Kidney (tissue), 14 donors: ENCODE measurements around the gene MEIOB. TPM values are rescaled to one million over a fixed set of nuclear protein-coding genes. Genes with fewer than 3 reads are reported as not detected.
A peak's percentile ranks its signal among the peaks of the same experiment; 100 is the strongest.

Source experiments
- DNase-seq, 5 donors: peaks; one replicate each; pipeline ENCODE4 v3.0.0-alpha.2; 2013 to 2020
- FAIRE-seq: peaks from 2 replicates; lab custom pipeline; 2012; peaks lifted over from hg19 to GRCh38; lab: Jason Lieb, UNC
- H3K27ac ChIP-seq, 2 donors: one replicate each; pipeline ENCODE4 v1.7.0; 2013; ENCODE audit warnings: low read depth in 2 of 2, low read length in 2 of 2, inconsistent platforms in 1 of 2
- H3K27me3 ChIP-seq: one replicate; pipeline ENCODE4 v1.7.1; 2013; ENCODE audit warnings: low read length, inconsistent platforms; ENCODE audit not compliant: control insufficient read depth, insufficient read depth
- H3K36me3 ChIP-seq, 3 donors: one replicate each; pipeline versions ENCODE4 v1.7.0 to v1.7.1; 2013; ENCODE audit warnings: low read length in 3 of 3, control low read depth in 1 of 3, inconsistent platforms in 1 of 3; ENCODE audit not compliant: insufficient read depth in 3 of 3, control insufficient read depth in 2 of 3
- H3K4me1 ChIP-seq, 3 donors: one replicate each; pipeline versions ENCODE4 v1.7.0 to v1.7.1; 2013; ENCODE audit warnings: low read length in 3 of 3, inconsistent platforms in 1 of 3, low read depth in 1 of 3; ENCODE audit not compliant: control insufficient read depth in 2 of 3, insufficient read depth in 2 of 3
- H3K4me3 ChIP-seq, 3 donors: one replicate each; pipeline versions ENCODE4 v1.7.0 to v1.8.1; 2013; ENCODE audit warnings: low read length in 3 of 3, control low read depth in 1 of 3, inconsistent platforms in 1 of 3
- H3K9ac ChIP-seq, 3 donors: one replicate each; pipeline versions ENCODE4 v1.7.0 to v1.7.1; 2013; ENCODE audit warnings: low read length in 3 of 3, control low read depth in 1 of 3, inconsistent platforms in 1 of 3
- H3K9me3 ChIP-seq, 3 donors: one replicate each; pipeline versions ENCODE4 v1.7.0 to v1.7.1; 2013; ENCODE audit warnings: low read length in 3 of 3, control low read depth in 1 of 3, inconsistent platforms in 1 of 3; ENCODE audit not compliant: control insufficient read depth in 2 of 3, insufficient read depth in 1 of 3
- intact Hi-C: fragments of 100-400 bp; cut with DNase I; formaldehyde crosslinking; loops from one replicate; pipeline ENCODE4 v1.11.1; 2022
- polyA plus RNA-seq: library from polyadenylated mRNA; stranded (reverse); fragments of 350-450 nt; fragmentation: Illumina TruSeq; extraction: RNeasy Lipid Tissue Mini Kit (QIAGEN cat#74804); gene quantifications from one replicate; pipeline ENCODE4 v1.2.3, GENCODE V29; 2014; ENCODE audit warnings: low read depth, low replicate concordance; ENCODE audit not compliant: insufficient read depth
- total RNA-seq: library from RNA; stranded (reverse); fragmentation: NEBNext Ultra II Directional; extraction: Animal tissue kit (Norgen Biotek cat#: 25700); gene quantifications from one replicate; pipeline ENCODE4 v1.2.1, GENCODE V29; 2021
- TF ChIP-seq, protein P1 (sequence below): IDR thresholded peaks from 3 replicates; pipeline ENCODE4 v1.5.1; 2012; ENCODE audit warnings: mild to moderate bottlenecking, moderate library complexity, borderline replicate concordance; ENCODE audit not compliant: insufficient read depth; ENCODE audit errors: extremely low read depth
- donor health status: control.
- donor health status: control.
- donor health status: control.
- donor health status: control.
- donor health status: control.
- donor health status: DM: yes; HTN: yes; CAD: no.
- donor health status: Normal renal cell carcinoma (clear cell type).

The MEIOB gene
- total and polyA plus RNA-seq, 2 donors from 2014 or later: 0.16 to 1.4 TPM

DNA sequence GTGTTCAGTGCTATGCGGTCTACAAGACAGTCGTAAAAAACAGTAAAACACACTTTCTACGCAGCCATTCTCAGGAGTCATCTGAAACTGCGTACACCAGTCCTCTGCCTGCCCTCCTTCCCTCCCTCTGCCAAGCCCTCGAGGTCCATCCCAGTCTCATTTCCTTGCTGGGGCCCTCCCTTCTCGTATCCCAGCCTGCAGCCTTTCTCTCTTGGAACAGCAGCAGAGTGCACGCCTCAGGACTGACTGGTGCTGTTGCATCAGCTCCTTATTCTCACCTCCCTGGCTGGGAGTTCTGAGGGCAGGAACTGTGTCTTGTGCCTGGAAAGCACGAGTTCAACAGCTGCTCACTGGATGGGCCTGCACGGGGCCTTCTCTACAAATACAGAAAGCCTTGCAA, 32.4 kb downstream of the MEIOB start:
- Histone ChIP-seq H3K27me3 (no peaks in the 10 kb centered on the region), H3K27ac (no peak overlapping the region), H3K4me1 (no peaks in the 10 kb centered on the region), H3K9me3 (no peaks in the 10 kb centered on the region), H3K9ac (no peak overlapping the region), H3K4me3 (no peak overlapping the region), H3K36me3 (peaks cover 0 to 2% (median 0%) of the 10 kb centered on the region in 3 donors)
- FAIRE-seq: no peak
- intact Hi-C loops: no loop called here
- no peak for DNase-seq
- TF ChIP-seq, protein P1, sequence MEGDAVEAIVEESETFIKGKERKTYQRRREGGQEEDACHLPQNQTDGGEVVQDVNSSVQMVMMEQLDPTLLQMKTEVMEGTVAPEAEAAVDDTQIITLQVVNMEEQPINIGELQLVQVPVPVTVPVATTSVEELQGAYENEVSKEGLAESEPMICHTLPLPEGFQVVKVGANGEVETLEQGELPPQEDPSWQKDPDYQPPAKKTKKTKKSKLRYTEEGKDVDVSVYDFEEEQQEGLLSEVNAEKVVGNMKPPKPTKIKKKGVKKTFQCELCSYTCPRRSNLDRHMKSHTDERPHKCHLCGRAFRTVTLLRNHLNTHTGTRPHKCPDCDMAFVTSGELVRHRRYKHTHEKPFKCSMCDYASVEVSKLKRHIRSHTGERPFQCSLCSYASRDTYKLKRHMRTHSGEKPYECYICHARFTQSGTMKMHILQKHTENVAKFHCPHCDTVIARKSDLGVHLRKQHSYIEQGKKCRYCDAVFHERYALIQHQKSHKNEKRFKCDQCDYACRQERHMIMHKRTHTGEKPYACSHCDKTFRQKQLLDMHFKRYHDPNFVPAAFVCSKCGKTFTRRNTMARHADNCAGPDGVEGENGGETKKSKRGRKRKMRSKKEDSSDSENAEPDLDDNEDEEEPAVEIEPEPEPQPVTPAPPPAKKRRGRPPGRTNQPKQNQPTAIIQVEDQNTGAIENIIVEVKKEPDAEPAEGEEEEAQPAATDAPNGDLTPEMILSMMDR: no peak

DNA sequence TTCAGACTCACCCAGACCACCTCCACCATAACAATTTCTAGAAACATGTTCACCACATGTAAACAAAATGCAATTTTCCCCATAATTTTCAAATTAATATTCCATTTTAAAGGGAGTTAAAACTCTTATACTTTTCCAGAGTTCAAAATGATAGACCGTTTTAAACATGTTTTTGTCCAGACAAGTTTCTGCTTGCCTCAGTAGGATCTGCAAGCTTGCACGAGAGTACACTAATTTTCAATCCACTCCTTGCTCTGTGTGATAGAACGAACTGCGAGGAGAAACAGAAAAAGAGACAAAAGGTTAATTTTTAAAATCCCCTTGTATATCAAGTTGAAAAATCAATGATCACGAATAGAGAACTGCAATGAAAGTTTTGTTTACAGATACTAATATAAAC, 37.9 kb downstream of the MEIOB start:
- peaks cover 0 to 2% (median 0%) of the 10 kb centered on the region in 3 donors for H3K36me3 ChIP-seq
- TF ChIP-seq, protein P1: no peak
- FAIRE-seq: no peak
- H3K27me3 ChIP-seq: no peaks in the 10 kb centered on the region
- H3K4me1 ChIP-seq: peaks cover 0 to 11% (median 0%) of the 10 kb centered on the region in 3 donors
- H3K9me3 ChIP-seq: no peaks in the 10 kb centered on the region
- intact Hi-C loops: no loop called here
- H3K9ac ChIP-seq: no peak overlapping the region
- H3K4me3 ChIP-seq: no peak overlapping the region
- DNase-seq: no peak
- no peak overlapping the region for H3K27ac ChIP-seq

DNA sequence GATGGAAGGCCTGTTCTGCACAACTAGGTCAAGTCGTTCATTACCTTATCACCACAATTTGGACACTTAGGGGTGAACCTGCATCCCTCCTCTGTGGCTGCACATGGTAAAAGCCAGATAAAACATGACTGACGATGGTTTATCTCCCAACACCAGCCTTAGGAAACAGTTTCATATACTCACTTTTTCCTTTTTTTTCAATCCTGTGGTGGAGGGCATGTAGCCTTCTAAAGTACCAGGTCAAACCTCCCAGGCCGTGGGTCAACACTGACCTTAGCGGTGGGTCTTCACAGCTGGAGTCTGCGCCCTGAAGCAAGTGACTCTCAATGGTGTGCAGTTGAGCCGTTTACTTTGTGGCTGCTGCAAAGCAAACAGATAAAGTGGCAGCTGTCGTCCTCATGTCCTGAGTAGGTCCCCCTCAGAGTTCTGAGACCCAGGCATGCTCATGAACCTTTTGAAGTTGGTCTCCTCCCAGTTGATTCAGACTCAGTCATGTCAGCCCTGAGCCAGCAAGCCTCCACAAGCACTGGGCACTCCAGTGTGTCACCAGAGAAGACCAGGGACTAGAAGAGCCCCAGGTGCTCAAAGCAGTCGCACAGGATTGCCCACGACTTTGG, 39.0 kb downstream of the MEIOB start:
- Histone ChIP-seq H3K27me3 (no peaks in the 10 kb centered on the region), H3K4me1 (peaks cover 0 to 14% (median 3%) of the 10 kb centered on the region in 3 donors), H3K9me3 (no peaks in the 10 kb centered on the region), H3K27ac (no peak overlapping the region), H3K4me3 (peak overlapping the region in 1 of 3 donors; percentile 9), H3K9ac (no peak overlapping the region), H3K36me3 (peaks cover 0 to 2% (median 0%) of the 10 kb centered on the region in 3 donors)
- TF ChIP-seq, protein P1: no peak
- DNase-seq: no peak
- intact Hi-C loops: no loop called here
- no peak for FAIRE-seq
